ENCODE measurements around the gene CD27. TPM values are rescaled to one million over a fixed set of nuclear protein-coding genes. Genes with fewer than 3 reads are reported as not detected.
A peak's percentile ranks its signal among the peaks of the same experiment; 100 is the strongest.

Gene CD27
- total and polyA plus RNA-seq, 12 donors = 0.11 to 8.9 (median 0.69) TPM; not detected in 1

GRCh38 chr12:6463216-6463615 is 18.5 kb downstream of the CD27 start:
- intact Hi-C loops (cut with DNase I) = loop anchor here (5.0 to 10.0 kb wide), 3 partner anchors 36 to 138 kb away; no protein-coding TSS in a partner anchor
- H3K36me3 ChIP-seq (replicated peaks in 1 of 2) = peaks cover 0 to 79% of the 10 kb centered on the region in 2 donors

GRCh38 chr12:6463858-6464257 is 19.1 kb downstream of the CD27 start:
- Histone ChIP-seq H3K27me3 (no peaks in the 10 kb centered on the region), H3K27ac (no peak overlapping the region), H3K36me3 (replicated peaks in 1 of 2) (peaks cover 0 to 73% of the 10 kb centered on the region in 2 donors), H3K4me1 (replicated peaks in 1 of 2) (peaks cover 7 to 10% of the 10 kb centered on the region in 2 donors), H3K9me3 (replicated peaks in 1 of 3) (no peaks in the 10 kb centered on the region), H3K4me3 (no peak overlapping the region)
- no peak for TF ChIP-seq CTCF (IDR thresholded peaks at IDR 0.05)
- TF ChIP-seq POLR2A (IDR thresholded peaks at IDR 0.05) = no peak
- intact Hi-C loops (cut with DNase I) = loop anchor here (5.0 to 10.0 kb wide), 3 partner anchors 37 to 139 kb away; no protein-coding TSS in a partner anchor
- 81 to 91% (median 88%) methylated on average over 6 of the region's 6 CpGs for WGBS, 4 donors
- DNase-seq = no peak

More at GRCh38 chr12:6463216-6463615, 18.5 kb downstream of the CD27 start:
- Histone ChIP-seq H3K27me3 (no peaks in the 10 kb centered on the region), H3K27ac (peak overlapping the region in 1 of 5 donors; percentile 57), H3K9me3 (replicated peaks in 1 of 3) (no peaks in the 10 kb centered on the region), H3K4me1 (replicated peaks in 1 of 2) (peaks cover under 1 to 4% of the 10 kb centered on the region in 2 donors), H3K4me3 (no peak overlapping the region)
- DNase-seq = no peak
- WGBS, 4 donors = 67 to 78% (median 72%) methylated on average over 6 to 7 of the region's 7 CpGs
- TF ChIP-seq POLR2A (IDR thresholded peaks at IDR 0.05) = no peak
- no peak for TF ChIP-seq CTCF (IDR thresholded peaks at IDR 0.05)

DNA sequence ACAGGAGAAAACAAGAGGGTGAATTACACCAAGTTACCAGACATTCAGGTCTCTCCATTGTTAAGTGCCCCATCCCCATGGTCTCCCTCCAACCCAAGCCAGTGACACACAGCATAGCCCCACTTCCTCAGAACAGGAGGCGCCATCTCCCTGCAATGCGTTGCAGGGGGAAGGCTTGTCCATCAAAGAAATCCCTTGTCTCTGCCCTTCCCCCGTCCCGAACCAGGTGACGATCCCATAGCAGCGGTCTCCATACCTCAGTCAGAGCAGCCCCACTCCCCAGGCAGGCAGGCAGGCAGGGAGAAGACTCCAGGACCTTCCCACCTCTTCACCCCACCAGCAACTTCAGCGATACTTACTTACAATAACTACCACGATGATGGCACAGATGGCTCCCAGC is 19.8 kb downstream of the CD27 start:
- peaks cover 0 to 66% of the 10 kb centered on the region in 2 donors for H3K36me3 ChIP-seq (replicated peaks in 1 of 2)
- no peak for DNase-seq
- H3K9me3 ChIP-seq (replicated peaks in 1 of 3) = no peaks in the 10 kb centered on the region
- no peaks in the 10 kb centered on the region for H3K27me3 ChIP-seq
- no peak for TF ChIP-seq POLR2A (IDR thresholded peaks at IDR 0.05)
- TF ChIP-seq CTCF (IDR thresholded peaks at IDR 0.05) = no peak
- H3K4me3 ChIP-seq = no peak overlapping the region
- 87 to 94% (median 90%) methylated on average over 7 to 8 of the region's 8 CpGs for WGBS, 4 donors
- peaks cover 12 to 17% of the 10 kb centered on the region in 2 donors for H3K4me1 ChIP-seq (replicated peaks in 1 of 2)
- intact Hi-C loops (cut with DNase I) = loop anchor here (5.0 to 10.0 kb wide), 3 partner anchors 37 to 140 kb away; no protein-coding TSS in a partner anchor
- no peak overlapping the region for H3K27ac ChIP-seq

- Histone ChIP-seq H3K9me3 (replicated peaks in 1 of 3) (no peaks in the 10 kb centered on the region), H3K4me1 (replicated peaks in 1 of 2) (peaks cover 15 to 22% of the 10 kb centered on the region in 2 donors), H3K36me3 (replicated peaks in 1 of 2) (peaks cover 0 to 55% of the 10 kb centered on the region in 2 donors), H3K27me3 (no peaks in the 10 kb centered on the region), H3K27ac (no peak overlapping the region), H3K4me3 (no peak overlapping the region)
- WGBS, 4 donors = 30 to 47% (median 39%) methylated on average over 6 of the region's 6 CpGs
- intact Hi-C loops (cut with DNase I) = loop anchor here (5.0 to 10.0 kb wide), 2 partner anchors 133 to 141 kb away; no protein-coding TSS in a partner anchor
- peak; percentile 80 to 98 (median 90) for TF ChIP-seq CTCF (IDR thresholded peaks at IDR 0.05)
- no peak for TF ChIP-seq POLR2A (IDR thresholded peaks at IDR 0.05)
- peak; percentile 44 to 78 (median 59) for DNase-seq
Measured at GRCh38 chr12:6465467-6466183, 20.9 kb downstream of the CD27 start.

Data from adrenal gland (tissue), 12 donors.